HepG2 (cell line): ENCODE measurements around the gene COASY. TPM values are rescaled to one million over a fixed set of nuclear protein-coding genes. Genes with fewer than 3 reads are reported as not detected.

Experiments
- CREM ChIP-seq, 2 experiments: sonication (generic) in 1 of 2; formaldehyde crosslinking in 1 of 2; IDR thresholded peaks; 2 replicates each; pipeline versions ENCODE4 v1.4.0 to v1.6.1; 2016 to 2020; ENCODE audit warnings: antibody characterized with exemption in 1 of 2, mild to moderate bottlenecking in 1 of 2, missing genetic modification reagents in 1 of 2
- E2F1 ChIP-seq: sonication (generic); formaldehyde crosslinking; IDR thresholded peaks from 2 replicates; pipeline ENCODE4 v1.5.0; 2020; ENCODE audit warnings: missing genetic modification reagents
- GTF2F1 ChIP-seq: fragments of 150-350 bp; IDR thresholded peaks from 2 replicates; pipeline ENCODE4 v1.6.1; 2014; ENCODE audit warnings: low read length
- MYC ChIP-seq: sonication (generic); formaldehyde crosslinking; IDR thresholded peaks from 2 replicates; pipeline ENCODE4 v1.9.0; 2021; ENCODE audit warnings: missing genetic modification reagents, borderline replicate concordance
- NAIF1 ChIP-seq: sonication (generic); formaldehyde crosslinking; IDR thresholded peaks from 2 replicates; pipeline ENCODE4 v1.5.0; 2020; ENCODE audit warnings: mild to moderate bottlenecking, missing genetic modification reagents, borderline replicate concordance
- NCOR1 ChIP-seq: fragments of 200-600 bp; sonication (generic); IDR thresholded peaks from 2 replicates; pipeline ENCODE4 v1.7.0; 2017; ENCODE audit warnings: antibody characterized with exemption, low read length, borderline replicate concordance
- SIN3B ChIP-seq: fragments of 150-350 bp; IDR thresholded peaks from 2 replicates; pipeline ENCODE4 v1.6.1; 2014; ENCODE audit warnings: low read length
- SRF ChIP-seq: IDR thresholded peaks from 2 replicates; pipeline ENCODE4 v1.6.1; 2011; ENCODE audit warnings: mild to moderate bottlenecking, low read depth, low read length, moderate library complexity
- ZBTB4 ChIP-seq: sonication (generic); formaldehyde crosslinking; IDR thresholded peaks from 2 replicates; pipeline ENCODE4 v1.4.0; 2020; ENCODE audit warnings: missing genetic modification reagents, mild to moderate bottlenecking, borderline replicate concordance
- ZC3H4 ChIP-seq: sonication (generic); formaldehyde crosslinking; IDR thresholded peaks from 2 replicates; pipeline ENCODE4 v1.4.0; 2020; ENCODE audit warnings: missing genetic modification reagents, borderline replicate concordance
- ZNF577 ChIP-seq: sonication (generic); formaldehyde crosslinking; IDR thresholded peaks from 2 replicates; pipeline ENCODE4 v1.4.0; 2020; ENCODE audit warnings: mild to moderate bottlenecking, low read depth, missing genetic modification reagents, borderline replicate concordance
- ZNF609 ChIP-seq: sonication (generic); formaldehyde crosslinking; IDR thresholded peaks from 2 replicates; pipeline ENCODE4 v1.4.0; 2020; ENCODE audit warnings: mild to moderate bottlenecking, missing genetic modification reagents, borderline replicate concordance
- ZNF777 ChIP-seq: sonication (generic); formaldehyde crosslinking; IDR thresholded peaks from 2 replicates; pipeline ENCODE4 v1.4.0; 2020; ENCODE audit warnings: missing genetic modification reagents
- polyA plus RNA-seq, 8 experiments: library from polyadenylated mRNA; depleted of rRNA in 3 of 8; stranded (reverse) in 7 of 8; unstranded in 1 of 8; fragments of >200 nt; fragmentation: Illumina TruSeq in 4 of 8; extraction: Trizol in 4 of 8; gene quantifications; 2 replicates each; pipeline versions ENCODE4 v1.2.1 to v1.2.3, GENCODE V29; 2011 to 2016; ENCODE audit warnings: low read depth in 4 of 8, missing spikeins in 1 of 8, mixed read lengths in 1 of 8; ENCODE audit not compliant: insufficient read depth in 1 of 8
- total RNA-seq, 5 experiments: library from RNA; depleted of rRNA; stranded (reverse); fragments of >200 nt; fragmentation: Illumina TruSeq; extraction: Trizol; gene quantifications; 2 replicates each; pipeline ENCODE4 v1.2.3, GENCODE V29; 2016; ENCODE audit warnings: low read depth in 1 of 5

COASY gene
- total and polyA plus RNA-seq, 2 of the 13 experiments (the other 11 are each of a cell fraction or from before 2014, with no cell fraction given) = 90.7 to 125 TPM

- TF ChIP-seq ZNF609 (CRISPR knock-in tag) (peak; percentile 78), SRF (no peak), CREM (IDR thresholded peaks at IDR 0.05) (peak; percentile 81), CREM (CRISPR knock-in tag; IDR thresholded peaks at IDR 0.05) (peak; percentile 49; the same call in 1 of the 2 replicates), SIN3B (no peak), NCOR1 (no peak), E2F1 (CRISPR knock-in tag) (no peak), GTF2F1 (no peak), MYC (CRISPR knock-in tag) (peak; percentile 81; the same call in 1 of the 2 replicates), ZNF577 (CRISPR knock-in tag) (no peak), ZNF777 (peak; percentile 78), NAIF1 (CRISPR knock-in tag) (peak; percentile 98), ZC3H4 (no peak), ZBTB4 (CRISPR knock-in tag) (0 out of 2 replicates have a peak, but pooled peaks have one; percentile 42)
Measured at GRCh38 chr17:42554250-42555121, 7.5 kb upstream of the COASY start (continued).
